Neural cell (in vitro differentiated cells): Measurements from ENCODE around the gene RPL29.

Experiments
- SMC3 ChIP-seq: fragments of 450-650 bp; conservative IDR thresholded peaks from 2 replicates; pipeline ENCODE4 v1.6.1; 2014; ENCODE audit warnings: antibody characterized with exemption, mild to moderate bottlenecking, moderate library complexity; ENCODE audit not compliant: poor library complexity
- TAF1 ChIP-seq: IDR thresholded peaks from 2 replicates; pipeline ENCODE4 v1.6.1; 2012; ENCODE audit warnings: low read depth
- TF ChIP-seq, protein P1 (sequence below): fragments of 450-650 bp; IDR thresholded peaks from 2 replicates; pipeline ENCODE4 v1.5.1; 2014; ENCODE audit warnings: antibody characterized with exemption, mild to moderate bottlenecking, moderate library complexity; ENCODE audit not compliant: poor library complexity, severe bottlenecking
- TF ChIP-seq, protein P2 (sequence below): IDR thresholded peaks from 2 replicates; pipeline ENCODE4 v1.6.1; 2012; ENCODE audit warnings: borderline replicate concordance

DNA sequence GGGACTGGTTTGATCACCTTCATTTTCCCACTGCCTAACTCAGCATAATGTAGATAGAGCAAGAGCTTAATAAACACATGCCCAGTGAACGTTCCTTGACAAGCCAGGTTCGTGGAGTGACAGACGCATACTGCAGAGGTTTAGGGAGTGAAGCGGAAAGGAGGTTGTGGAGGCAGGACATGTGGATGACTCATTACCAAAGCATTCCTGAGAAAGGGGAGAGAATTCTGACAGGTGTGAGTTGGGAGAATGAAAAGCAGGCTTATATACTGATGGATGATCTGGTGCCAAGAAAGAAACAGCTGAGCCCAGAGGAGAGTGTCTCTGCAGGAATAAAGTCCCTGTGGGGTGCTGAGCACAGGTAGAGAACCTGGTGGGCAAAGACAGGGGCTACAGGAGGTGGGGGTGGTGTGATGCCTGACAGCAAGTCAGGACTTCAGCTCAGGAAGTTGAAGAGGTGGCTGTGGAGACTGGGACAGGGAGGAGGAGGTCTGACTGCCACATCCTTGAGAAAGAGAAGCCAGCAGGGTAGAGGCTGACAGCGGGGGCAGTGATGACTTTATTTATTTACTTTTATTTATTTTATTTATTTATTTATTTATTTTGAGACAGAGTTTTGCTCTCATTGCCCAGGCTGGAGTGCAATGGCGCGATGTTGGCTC lies 2.4 kb upstream of the RPL29 start:
- TF ChIP-seq TAF1 (no peak), SMC3 (no peak)
- TF ChIP-seq, protein P1, sequence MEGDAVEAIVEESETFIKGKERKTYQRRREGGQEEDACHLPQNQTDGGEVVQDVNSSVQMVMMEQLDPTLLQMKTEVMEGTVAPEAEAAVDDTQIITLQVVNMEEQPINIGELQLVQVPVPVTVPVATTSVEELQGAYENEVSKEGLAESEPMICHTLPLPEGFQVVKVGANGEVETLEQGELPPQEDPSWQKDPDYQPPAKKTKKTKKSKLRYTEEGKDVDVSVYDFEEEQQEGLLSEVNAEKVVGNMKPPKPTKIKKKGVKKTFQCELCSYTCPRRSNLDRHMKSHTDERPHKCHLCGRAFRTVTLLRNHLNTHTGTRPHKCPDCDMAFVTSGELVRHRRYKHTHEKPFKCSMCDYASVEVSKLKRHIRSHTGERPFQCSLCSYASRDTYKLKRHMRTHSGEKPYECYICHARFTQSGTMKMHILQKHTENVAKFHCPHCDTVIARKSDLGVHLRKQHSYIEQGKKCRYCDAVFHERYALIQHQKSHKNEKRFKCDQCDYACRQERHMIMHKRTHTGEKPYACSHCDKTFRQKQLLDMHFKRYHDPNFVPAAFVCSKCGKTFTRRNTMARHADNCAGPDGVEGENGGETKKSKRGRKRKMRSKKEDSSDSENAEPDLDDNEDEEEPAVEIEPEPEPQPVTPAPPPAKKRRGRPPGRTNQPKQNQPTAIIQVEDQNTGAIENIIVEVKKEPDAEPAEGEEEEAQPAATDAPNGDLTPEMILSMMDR: no peak
- TF ChIP-seq, protein P2, sequence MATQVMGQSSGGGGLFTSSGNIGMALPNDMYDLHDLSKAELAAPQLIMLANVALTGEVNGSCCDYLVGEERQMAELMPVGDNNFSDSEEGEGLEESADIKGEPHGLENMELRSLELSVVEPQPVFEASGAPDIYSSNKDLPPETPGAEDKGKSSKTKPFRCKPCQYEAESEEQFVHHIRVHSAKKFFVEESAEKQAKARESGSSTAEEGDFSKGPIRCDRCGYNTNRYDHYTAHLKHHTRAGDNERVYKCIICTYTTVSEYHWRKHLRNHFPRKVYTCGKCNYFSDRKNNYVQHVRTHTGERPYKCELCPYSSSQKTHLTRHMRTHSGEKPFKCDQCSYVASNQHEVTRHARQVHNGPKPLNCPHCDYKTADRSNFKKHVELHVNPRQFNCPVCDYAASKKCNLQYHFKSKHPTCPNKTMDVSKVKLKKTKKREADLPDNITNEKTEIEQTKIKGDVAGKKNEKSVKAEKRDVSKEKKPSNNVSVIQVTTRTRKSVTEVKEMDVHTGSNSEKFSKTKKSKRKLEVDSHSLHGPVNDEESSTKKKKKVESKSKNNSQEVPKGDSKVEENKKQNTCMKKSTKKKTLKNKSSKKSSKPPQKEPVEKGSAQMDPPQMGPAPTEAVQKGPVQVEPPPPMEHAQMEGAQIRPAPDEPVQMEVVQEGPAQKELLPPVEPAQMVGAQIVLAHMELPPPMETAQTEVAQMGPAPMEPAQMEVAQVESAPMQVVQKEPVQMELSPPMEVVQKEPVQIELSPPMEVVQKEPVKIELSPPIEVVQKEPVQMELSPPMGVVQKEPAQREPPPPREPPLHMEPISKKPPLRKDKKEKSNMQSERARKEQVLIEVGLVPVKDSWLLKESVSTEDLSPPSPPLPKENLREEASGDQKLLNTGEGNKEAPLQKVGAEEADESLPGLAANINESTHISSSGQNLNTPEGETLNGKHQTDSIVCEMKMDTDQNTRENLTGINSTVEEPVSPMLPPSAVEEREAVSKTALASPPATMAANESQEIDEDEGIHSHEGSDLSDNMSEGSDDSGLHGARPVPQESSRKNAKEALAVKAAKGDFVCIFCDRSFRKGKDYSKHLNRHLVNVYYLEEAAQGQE: no peak
